Bronchial epithelial cell (primary cell): ENCODE measurements around the gene EN2. TPM values are rescaled to one million over a fixed set of nuclear protein-coding genes. Genes with fewer than 3 reads are reported as not detected.

ENCODE experiments used
- DNase-seq: peaks from one replicate; pipeline ENCODE4 v3.0.0-alpha.2; 2010; ENCODE audit warnings: low read depth
- FAIRE-seq: peaks from 2 replicates; lab custom pipeline; 2011; peaks lifted over from hg19 to GRCh38; lab: Jason Lieb, UNC
- H3K27me3 ChIP-seq: 2 replicates; pipeline ENCODE4 v1.5.1; 2011; ENCODE audit warnings: low read length; ENCODE audit not compliant: control insufficient read depth, insufficient read depth
- H3K36me3 ChIP-seq: 2 replicates; pipeline ENCODE4 v1.5.1; 2011; ENCODE audit warnings: low read length; ENCODE audit not compliant: control insufficient read depth, insufficient read depth
- H3K4me3 ChIP-seq: 2 replicates; pipeline ENCODE4 v1.5.1; 2011; ENCODE audit warnings: mild to moderate bottlenecking, low read depth, low read length, control low read depth
- total RNA-seq: library from RNA; depleted of rRNA; stranded (reverse); fragments of >200 nt; gene quantifications from 2 replicates; pipeline ENCODE4 v1.2.1, GENCODE V29; 2014
- TF ChIP-seq, protein P1 (sequence below): IDR thresholded peaks from 2 replicates; pipeline ENCODE4 v1.5.1; 2011; ENCODE audit warnings: mild to moderate bottlenecking, moderate library complexity, low read length, control low read depth, inconsistent platforms; ENCODE audit not compliant: insufficient read depth, severe bottlenecking

The EN2 gene
- total RNA-seq, 1 donor from 2014 or later = not detected

DNA sequence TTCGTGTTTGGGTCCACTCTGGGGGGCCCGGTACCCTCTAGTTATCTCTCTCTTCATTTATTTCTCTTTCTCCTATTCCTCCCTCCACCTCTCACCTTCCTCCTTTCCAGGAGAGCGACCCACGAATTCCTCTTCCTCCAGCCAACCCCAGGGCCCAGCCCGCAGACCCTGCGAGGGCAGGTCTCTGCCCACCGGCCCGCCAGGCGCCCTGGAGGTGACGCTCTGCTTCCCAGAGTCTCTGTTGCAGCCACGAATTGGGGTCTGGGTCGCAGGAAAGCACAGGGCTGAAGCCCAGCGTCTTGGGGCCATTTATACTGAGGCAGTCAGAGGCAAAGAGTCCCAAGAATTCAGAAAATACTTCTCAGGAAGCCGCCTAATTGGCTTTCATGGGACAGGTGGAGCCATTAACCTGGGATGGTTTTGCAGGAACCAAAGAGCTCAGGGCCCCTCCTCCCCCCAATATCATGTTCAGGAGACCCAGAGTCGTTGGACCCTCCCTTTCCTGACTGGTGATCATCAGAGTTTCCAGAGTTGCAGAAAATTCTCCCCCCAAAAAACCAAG lies 2.7 kb upstream of the EN2 start:
- TF ChIP-seq, protein P1, sequence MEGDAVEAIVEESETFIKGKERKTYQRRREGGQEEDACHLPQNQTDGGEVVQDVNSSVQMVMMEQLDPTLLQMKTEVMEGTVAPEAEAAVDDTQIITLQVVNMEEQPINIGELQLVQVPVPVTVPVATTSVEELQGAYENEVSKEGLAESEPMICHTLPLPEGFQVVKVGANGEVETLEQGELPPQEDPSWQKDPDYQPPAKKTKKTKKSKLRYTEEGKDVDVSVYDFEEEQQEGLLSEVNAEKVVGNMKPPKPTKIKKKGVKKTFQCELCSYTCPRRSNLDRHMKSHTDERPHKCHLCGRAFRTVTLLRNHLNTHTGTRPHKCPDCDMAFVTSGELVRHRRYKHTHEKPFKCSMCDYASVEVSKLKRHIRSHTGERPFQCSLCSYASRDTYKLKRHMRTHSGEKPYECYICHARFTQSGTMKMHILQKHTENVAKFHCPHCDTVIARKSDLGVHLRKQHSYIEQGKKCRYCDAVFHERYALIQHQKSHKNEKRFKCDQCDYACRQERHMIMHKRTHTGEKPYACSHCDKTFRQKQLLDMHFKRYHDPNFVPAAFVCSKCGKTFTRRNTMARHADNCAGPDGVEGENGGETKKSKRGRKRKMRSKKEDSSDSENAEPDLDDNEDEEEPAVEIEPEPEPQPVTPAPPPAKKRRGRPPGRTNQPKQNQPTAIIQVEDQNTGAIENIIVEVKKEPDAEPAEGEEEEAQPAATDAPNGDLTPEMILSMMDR = no peak
- FAIRE-seq = no peak
- no peak overlapping the region for H3K4me3 ChIP-seq
- DNase-seq = no peak
- H3K27me3 ChIP-seq = peaks cover 76% of the 10 kb centered on the region
- no peaks in the 10 kb centered on the region for H3K36me3 ChIP-seq

DNA sequence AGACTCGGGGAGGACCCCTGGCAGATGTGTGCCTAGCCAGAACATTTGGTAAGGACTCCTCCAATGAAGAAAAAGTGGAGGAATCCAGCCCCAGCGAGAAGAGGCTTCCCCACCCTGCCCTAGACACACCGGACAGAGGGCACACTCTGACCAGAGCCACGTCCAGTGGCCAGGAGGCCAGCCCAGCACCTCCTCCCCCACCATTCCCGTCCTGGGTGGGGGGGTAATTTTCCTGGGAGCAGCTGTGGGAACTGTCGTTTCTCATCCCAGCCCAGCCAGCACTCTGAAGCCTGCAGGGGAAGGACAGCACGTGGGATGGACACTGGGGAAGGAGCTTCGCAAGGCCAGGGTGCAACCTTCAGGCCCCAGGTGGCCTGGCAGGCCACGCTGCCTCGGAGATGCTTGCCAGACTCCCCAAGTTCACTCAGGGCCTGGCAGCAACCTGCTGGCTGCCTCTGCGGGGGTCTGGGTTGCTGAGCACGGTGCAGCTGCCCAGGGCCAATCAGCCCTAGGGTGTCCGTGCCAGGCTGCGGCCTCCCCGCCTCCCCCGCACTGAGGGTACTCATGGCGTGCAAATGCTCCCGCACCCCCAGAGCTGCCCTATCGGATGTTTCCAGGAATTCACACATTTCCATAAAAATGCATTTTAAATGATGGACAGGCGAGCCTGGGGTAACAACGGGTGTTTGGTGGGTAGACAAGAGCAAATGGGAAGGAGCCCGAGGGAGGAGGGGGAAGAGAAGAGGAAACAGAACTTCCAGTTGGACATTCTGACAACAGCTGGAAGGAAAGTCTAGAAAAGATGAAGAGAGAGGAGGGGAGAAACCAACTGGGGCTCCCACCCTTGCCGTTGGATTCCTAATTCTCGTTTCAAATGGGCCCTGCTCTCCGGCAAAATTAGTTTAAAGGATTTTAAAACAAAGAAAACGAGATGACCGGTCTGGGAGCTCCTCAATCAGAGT lies 1.9 kb upstream of the EN2 start:
- TF ChIP-seq, protein P1 = no peak
- no peak for FAIRE-seq
- Histone ChIP-seq H3K36me3 (no peaks in the 10 kb centered on the region), H3K4me3 (no peak overlapping the region), H3K27me3 (peaks cover 77% of the 10 kb centered on the region)
- DNase-seq = no peak

DNA sequence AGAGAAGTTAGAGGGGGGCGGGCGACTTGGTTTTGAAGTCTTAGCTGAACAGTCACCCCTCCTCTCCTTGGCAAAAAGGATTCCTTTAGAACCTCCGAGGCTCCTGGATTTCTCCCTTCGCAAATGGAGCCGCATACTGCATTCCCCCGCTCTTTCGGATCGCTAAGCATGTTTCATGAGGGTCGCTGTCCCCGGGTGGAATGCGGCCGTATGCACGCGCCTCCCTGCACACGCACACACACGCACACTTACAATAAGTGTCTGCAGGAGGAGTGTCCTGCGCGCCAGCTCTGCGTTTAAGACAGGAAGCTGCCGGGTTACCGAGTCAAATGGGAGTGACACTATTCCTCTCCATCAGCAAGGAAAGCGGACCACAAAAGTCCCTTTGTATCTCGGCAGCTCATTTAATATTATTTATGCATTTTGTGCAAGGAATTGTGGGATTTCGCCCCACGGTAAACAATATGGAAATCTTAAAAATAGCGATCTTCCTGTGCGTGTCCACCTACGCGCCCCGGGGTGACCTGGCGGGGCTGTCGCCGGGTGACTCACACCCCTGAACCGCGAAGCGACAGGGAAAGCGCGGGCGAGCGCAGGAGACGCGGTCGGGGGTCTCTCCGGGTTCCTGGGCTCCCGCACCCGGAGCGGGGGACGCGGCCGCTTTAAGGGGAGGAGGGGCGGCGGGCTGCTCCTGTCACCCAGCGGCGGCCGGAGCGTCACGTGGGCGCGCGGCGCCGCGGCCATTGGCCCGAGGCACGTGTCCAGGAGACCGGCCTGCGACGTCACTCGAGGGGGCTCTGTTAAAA lies 988 bp upstream of the EN2 start:
- TF ChIP-seq, protein P1 = no peak
- Histone ChIP-seq H3K36me3 (no peaks in the 10 kb centered on the region), H3K4me3 (peak overlapping the region; percentile 32), H3K27me3 (peaks cover 77% of the 10 kb centered on the region)
- DNase-seq (peak; percentile 3), FAIRE-seq (no peak)

DNA sequence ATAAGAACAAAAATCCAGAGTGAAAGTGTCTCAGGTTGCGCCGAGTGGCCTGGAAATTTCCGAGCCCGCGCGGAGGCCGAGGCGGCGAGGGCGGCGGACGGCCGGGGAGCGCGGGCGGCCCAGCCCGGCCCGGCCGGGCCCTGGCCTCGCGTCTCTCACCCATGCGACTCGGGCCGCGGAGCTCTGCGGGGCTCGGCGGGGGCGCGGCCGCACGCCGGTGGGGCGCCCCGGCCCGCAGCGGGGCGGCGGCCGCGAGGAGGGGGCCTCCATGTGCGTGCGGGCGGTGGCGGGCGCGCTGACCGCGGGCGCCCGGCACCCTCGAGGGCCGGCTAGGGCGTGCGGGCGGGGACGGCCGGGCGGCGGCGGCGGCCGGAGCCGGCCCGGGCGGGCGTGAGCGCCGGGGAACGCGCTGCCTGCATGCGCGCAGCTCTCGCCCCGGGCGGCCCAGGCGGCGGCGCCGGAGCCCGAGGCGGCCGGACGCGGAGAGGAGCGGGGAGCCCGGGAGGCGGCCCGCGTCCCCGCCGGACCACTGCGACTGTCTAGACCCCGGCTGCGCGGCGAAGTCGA lies 302 bp upstream of the EN2 start:
- Histone ChIP-seq H3K27me3 (peaks cover 82% of the 10 kb centered on the region), H3K4me3 (peak overlapping the region; percentile 32), H3K36me3 (no peaks in the 10 kb centered on the region)
- no peak for FAIRE-seq
- DNase-seq = no peak
- TF ChIP-seq, protein P1 = no peak

DNA sequence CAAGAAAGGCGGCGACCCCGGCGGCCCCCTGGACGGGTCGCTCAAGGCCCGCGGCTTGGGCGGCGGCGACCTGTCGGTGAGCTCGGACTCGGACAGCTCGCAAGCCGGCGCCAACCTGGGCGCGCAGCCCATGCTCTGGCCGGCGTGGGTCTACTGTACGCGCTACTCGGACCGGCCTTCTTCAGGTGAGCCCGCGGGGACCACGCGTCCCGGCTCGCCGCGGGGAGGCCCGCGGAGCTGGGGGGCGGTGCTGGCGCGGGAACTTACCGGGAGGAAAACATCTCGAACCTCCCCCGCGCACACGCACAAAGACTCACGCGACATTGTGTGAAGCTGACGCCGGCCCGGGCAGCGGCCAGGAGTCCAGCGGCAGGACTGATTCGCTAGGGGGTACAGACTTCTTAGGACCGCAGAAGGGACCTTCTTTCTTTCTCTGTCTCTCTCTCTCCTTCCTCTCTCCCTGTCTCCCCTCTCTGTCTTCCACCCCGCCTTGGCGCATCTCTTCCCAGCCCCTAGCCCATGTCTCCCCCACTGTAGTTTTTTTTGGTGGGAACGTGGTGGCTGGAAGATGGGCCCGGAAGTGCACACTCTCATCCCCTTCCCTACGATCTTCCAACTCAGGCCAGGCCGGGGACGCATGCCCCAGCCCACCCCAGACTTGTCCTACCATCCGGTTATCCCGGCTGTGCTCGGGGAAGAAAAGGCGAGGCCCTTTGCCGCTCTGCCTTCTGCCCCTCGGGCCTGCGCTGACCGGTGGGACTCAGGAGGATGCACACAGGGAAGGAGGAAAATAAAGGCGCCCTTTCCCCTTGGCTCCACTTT lies 1.2 kb downstream of the EN2 start:
- H3K4me3 ChIP-seq = no peak overlapping the region
- H3K27me3 ChIP-seq = peaks cover 75% of the 10 kb centered on the region
- DNase-seq = no peak
- no peak for FAIRE-seq
- no peaks in the 10 kb centered on the region for H3K36me3 ChIP-seq
- TF ChIP-seq, protein P1 = no peak
